NCI-H526 treated with DMSO at 0.1 percent for 48 hours (cell line): ENCODE measurements around the gene LPAR2.

Experiments
- DNase-seq: peaks from one replicate; lab custom pipeline; 2025; lab: John Stamatoyannopoulos, UW

LPAR2 gene

DNA sequence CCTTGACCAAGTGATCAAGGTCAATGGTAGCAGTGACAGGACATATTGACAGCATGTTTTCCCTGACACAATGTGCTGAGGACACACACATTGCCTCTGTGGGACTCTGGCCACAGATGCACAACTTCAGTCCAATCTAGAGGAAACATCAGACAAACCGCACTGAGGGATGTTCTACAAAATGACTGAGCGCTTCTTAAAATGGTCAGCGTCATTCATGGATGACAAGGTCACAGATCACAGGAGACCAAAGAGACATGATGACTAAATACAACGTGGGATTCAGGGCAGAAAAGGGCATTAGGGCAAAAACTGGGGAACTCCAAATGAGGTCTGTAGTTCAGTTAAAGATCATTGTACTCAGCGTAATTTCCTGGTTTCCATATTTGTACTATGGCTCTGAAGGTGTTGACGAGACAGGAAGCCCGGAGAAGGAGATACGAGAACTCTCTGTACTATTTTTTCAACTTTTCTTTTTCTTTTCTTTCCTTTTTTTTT lies 30.2 kb downstream of the LPAR2 start:
- no peak for DNase-seq

DNA sequence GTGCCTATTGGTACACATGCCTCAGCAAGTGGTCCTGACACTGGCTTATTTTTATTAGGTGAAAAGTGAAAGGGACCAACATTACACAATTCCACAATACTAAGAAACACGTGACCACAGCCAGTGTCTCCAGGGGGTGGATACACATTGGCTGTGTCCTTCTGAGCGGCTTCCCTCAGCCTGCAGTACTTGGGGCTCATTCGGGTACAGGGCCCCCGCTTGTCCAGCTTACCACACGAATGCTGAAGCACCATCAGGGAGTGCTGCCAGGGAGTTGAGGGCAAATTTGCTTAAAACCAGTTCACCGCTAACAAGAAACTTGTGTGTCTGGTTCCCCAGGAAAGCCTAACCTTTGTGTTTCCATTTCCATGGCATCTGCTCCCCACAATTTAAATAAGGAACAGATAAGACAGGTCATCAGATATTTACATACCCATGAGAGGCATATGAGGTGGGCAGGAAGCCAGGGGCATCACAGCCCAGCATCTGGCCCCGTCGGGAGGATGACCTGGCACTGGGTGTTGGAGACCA lies 32.8 kb downstream of the LPAR2 start:
- DNase-seq, result peak; percentile 26

DNA sequence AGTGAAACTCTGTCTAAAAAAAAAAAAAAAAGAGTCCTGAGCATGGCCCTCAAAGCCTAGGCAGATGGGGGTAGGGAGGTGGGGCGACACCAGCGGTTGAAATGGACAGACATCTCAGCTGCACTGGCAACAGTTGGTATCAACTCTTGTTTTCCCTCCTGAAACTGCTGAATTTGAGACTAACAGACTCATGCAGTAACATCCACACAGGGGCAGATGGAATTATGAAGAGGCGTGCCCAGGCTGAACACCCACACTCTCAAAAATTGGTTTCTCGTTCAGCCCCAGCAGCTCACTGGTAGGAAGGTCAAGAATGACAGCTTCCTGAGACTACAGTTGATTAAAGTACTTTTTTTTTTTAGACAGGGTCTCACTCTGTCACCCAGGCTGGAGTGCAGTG lies 33.6 kb downstream of the LPAR2 start:
- DNase-seq, result no peak

DNA sequence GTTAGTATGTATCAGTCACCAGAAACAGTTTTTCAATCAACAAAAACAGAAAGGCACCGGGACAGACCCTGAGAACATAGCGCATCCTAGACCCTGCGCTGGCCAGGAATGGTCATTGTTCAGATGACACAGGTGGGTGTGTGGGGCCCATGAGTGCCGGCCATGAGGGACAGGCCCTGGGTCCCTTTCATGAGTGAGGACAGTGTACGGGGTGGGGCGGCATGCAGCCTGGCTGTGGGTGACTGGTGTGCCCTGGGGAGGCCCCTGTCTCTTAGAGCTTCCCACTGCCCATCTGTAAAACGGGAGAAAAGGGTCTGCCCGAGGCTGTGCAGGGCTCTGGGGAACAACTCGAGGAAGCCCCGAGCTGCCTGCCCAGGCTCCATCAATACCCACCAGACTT lies 35.3 kb downstream of the LPAR2 start:
- no peak for DNase-seq

DNA sequence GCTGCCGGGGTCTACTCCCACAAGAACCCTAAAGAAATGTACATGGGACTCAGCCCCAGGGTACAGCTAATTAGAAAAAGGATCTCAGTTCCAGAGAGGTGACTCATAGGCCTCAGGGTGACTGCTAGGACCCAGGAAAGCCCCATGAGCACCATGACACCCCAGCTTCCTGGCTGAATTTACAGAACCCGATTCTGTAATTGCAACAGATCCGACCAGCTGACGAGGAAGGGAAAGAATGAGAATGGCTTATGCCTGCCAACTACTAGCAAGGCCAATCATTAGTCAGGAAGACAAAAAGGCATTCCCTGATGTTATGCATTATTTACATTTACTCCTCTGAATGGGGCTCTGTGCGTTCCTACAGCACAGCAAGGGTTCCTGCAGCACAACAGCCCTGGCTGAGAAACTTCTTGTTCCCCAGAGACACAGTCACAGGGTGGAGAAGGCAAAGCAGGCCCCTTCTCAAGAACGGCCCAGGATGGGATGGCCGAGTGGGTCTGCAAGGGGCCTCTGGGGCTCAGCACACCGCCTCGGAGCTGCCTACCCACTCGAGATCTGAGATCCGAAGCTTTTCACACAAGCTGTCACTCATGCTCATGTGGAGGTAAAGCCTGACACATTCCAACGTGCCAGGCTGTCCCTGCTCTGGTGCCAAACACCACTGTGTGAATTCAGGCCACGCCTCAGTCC lies 36.7 kb downstream of the LPAR2 start:
- DNase-seq, result no peak

DNA sequence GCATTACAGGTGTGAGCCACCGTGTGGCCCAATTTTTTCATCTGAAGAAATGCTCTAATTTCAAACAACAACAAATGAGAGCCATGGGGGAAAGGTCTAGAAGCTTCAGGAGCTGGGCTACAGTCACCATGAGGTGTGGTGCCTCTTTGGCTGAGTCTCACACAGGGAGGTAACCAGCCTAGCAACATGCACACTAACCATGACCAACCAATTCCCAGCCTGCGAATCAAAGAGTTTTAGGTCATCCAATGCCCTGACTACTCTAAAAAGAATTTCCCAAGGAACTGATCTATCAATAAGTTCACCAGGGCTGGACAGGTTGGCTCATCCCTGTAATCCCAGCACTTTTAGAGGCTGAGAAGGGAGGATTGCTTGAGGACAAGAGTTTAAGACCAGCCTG lies 39.5 kb downstream of the LPAR2 start:
- no peak for DNase-seq

DNA sequence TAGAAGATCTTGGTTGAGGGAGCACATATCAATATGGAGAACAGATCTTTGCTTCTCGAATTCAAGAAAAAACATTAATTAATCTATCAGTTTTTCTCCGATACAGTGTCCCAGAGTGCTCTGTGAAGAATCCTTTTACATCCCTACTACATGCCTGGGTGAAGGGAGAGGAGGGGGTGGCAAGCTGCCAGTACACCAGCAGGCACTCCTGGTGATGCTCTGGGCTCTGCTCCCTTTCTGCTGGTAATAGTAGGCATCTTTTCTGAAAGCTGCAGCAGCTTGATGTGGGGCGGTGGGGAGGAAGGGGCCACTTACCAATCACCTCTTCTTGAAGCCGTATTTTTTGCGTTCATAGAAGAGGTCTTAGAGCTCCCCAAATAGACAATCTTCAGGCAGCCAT lies 40.2 kb downstream of the LPAR2 start:
- no peak for DNase-seq

DNA sequence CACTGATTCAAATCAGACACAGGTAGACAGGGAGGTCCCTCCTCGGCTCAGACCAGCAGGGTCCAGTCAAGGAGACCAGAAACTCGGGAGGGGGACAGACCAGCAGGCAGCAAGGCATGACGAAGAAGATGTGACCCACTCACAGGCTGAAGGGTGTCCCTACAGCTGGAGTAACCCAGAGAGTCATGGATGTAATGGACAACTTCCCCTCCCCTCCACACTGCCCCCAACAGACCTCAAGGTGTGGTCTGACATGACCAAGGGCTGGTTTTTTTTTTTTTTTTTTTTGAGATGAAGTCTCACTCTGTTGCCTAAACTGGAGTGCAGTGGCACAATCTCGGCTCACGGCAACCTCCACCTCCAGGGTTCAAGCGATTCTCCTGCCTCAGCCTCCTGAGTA lies 43.7 kb downstream of the LPAR2 start:
- DNase-seq, result no peak

DNA sequence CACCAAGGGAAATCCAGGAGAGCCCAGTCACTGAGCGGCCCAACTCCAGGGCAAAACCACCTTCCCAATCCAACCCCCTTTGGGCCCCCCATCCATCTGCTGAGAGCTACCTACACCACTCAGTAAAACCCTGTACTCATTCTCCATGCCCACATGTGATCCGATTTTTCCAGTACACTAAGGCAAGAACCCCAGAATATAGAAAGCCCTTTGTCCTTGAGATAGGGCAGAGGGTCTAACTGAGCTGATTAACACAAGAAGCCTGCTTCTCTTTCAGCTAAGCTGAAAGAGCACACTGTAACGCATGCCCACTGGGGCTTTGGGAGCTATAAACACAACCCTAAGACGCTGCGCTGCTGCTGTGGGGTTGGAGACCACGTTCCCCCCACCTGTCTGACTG lies 45.5 kb downstream of the LPAR2 start:
- DNase-seq, result no peak

DNA sequence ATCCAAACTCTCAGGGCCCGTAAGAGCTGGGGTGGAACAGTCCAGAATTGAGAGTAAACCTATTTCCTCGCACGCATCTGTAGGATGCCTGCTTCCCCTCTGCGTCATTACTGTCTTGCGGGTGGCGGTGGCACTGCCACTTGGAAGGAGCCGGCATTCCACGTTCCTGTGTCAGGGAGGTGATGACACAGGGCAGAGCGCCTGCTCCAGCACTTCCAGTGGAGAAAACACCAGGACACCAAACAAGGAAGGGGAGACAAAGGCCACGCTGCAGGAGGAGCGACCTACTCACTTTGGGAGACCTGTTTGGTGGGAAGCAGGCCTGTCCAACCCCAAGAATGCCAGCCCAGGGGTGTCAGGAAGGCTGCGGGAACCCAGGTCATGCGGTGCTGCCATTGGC lies 46.6 kb downstream of the LPAR2 start:
- no peak for DNase-seq

DNA sequence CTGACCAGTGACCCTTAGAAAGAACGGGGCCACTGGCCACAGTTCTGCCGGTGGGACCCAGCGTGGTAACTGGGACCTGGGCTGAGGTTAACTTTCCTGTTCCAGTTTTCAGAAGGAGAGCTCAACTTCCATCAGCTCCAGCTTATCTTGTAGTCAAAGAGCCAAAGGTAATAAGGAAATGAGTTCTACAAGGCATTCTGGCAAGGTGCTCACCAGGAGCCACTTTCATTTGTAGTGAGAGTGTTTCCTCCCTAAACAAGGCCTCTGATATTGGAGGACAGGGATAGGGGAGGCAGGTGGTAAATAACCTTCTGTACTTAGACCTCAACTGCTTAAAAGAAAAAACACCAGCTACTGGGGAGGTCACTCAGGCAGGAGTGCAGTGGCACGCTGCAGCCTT lies 47.6 kb downstream of the LPAR2 start:
- DNase-seq, result no peak

DNA sequence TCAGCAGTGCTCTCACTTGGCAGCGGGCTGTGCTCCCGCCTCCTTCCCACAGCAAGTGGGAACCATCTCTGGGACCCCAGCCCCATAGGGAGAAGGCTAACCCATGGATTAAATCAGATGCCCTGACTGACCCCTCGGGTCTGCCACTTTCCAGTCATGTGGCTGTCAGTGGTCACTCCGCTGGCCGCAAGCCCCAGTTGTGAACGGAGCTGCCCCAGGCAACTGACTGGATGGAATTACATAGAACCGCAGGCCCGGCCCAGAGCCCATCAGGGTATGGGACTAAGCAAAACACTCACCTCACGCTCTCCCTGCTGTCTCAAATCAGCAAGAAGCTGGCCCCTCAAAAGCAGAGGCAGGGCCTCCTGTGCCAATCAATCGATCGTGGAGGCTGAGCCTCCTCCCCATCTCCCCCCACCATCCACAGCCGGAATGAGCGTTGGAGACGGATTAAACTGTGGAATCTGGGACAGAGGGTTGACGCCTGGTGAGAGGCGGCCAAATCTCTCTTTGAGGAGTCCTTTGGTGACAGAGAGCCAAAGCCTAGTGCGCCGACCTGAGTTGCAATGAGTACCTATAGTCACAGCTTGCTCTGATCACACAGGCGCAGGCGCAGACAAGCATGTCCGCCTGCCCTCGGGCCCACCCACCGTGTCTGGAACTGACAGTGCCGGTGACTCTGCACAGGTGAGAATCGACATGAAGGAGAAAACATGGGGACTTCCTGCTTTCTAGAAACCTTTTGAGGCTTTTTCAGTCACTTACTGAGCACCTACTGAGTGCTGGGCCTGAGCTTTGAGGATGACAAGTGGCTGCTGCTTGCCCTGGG lies 48.3 kb downstream of the LPAR2 start:
- no peak for DNase-seq

DNA sequence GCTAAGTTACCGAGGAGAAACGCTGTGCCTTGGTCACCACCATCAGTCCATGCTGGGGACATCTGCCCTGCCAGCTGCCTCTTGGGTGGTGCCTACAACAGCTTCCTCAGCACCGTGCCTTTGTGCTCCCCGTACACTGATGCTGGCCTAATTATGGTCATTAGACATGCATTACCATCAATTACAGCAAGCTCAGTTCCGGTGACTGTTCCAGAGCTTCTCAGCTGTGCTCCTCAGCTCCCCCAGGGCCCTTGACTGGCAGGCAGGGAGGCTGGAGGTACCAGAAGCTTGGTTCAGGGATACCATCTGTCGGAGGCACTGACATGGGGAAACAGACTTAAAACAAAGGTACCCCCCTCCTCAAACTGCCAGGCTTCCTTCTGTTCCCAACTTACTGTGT lies 49.8 kb downstream of the LPAR2 start:
- DNase-seq, result no peak

DNA sequence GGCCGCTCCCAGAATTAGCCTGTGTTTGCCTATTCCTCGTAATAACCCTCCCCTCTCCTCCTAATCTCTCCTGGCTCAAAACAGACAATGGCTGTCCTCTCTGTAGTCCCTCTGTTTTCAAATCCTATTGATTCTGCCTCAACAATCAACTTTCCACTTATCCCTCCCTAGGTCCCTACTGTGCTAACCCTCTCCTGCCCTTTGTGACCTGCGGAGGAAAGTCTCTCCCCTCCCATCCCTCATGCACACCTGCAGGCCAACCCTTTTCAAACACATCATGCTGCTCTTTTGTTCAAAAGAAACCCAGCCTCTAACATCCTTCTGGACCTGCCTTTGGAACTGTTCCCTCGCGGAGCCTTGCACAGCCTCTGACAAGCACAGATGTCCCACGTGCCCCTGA lies 52.6 kb downstream of the LPAR2 start:
- no peak for DNase-seq
